ENCODE measurements around the gene COQ2.

- TF ChIP-seq CTCF (IDR thresholded peaks at IDR 0.05 in 8 of 11, conservative IDR thresholded peaks at IDR 0.05 in 3 of 11) = no peak
- no peak for TF ChIP-seq POLR2A (IDR thresholded peaks at IDR 0.05)
- no peak for TF ChIP-seq POLR2AphosphoS5 (IDR thresholded peaks at IDR 0.05)
Measured at GRCh38 chr4:83266689-83267088, 17.9 kb downstream of the COQ2 start.
